GM18861 (cell line): ENCODE results near the gene FCN2.

Experiments used
- ATAC-seq: cut with Tn5 transposase; IDR thresholded peaks from one replicate; pipeline ENCODE4 v1.9.1; 2021; ENCODE audit not compliant: unreplicated experiment

The FCN2 gene

DNA sequence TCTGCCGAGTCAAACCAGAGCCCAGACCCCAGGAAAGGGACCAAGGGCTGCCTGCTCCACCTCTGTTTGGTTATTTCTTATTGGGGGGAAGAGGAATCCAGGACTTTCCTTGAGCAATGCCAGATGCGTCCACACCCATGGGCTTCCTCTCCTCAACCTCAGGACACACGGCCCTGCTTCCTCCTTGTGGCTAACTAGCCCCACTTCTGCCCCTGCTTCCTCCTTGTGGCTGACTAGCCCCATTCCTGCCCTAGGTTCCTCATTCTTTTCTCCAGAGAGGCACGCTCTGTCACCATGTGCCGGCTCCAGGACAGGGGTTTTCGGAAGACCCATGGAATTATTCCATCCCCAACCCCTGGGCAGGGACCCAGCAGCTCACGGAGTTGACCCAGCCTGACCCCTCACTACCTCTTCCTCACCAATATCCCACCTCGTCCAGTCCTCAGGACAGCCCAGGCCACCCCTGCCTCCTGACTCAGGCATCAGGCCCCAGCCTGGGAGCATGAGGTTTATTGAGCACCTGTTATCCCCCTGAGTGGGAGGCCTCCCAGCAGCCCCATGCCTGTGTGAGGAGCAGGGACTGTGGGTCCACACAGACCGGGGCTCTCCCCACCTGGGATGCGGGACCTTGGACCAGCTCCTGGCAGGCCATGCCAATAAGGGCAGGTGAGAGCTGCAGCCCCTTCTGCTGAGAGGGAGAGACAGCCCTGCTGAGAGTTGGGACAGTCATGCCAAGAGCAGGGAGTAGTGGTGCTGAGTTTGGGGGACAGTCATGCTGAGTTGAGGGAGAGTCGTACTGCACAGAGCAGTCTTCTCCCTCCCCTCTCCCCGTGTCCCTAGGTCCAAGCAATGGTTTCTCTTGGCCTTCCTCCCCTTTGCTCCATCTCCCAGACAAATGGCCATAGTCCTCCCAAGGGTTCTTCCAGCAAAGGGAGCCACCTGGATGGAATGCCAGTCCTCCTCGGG, 48.9 kb downstream of the FCN2 start:
- ATAC-seq = peak; percentile 3

DNA sequence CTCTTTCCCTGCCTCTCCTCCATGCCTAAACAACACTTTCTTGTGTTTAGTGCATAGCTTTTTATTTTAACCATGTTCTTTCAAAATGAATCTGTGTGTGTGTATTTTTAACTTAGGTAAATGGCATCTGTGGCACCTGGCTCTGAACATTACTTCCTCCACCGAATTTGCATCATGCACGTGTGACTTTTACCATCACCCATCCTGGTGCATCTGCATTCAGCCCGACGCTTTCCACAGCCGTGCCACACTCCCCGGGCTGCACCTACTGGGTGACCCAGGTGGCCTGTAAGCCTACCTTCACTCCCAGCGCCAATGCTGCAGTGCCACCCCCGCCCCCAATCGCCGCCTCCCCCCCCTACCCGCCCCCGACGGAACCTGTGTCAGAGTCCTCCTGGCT, 49.8 kb downstream of the FCN2 start:
- ATAC-seq = peak; percentile 45

DNA sequence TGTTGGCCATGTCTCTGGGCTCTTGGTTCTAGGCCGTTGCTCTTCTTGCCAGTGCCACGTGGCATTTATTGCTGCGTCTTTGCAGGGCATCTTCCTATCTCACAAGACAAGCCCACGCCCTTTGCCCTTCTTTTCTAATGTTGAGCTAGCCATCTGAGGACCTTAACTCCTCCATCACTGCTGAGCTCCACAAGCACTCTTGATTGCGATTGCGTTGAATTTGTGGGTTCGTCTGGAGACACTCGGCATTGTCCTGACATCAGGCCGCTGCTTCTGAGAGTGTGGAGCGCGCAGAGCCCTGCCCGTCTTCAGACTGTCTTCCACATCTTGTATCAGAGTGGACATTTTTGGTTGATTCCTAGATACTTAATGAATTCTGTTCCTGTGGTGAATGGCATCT, 51.6 kb downstream of the FCN2 start:
- ATAC-seq = no peak

GRCh38 chr9:134932606-134933005, 52.0 kb downstream of the FCN2 start:
- ATAC-seq = no peak

- no peak for ATAC-seq
Observed at GRCh38 chr9:134933076-134933659, 52.6 kb downstream of the FCN2 start.

DNA sequence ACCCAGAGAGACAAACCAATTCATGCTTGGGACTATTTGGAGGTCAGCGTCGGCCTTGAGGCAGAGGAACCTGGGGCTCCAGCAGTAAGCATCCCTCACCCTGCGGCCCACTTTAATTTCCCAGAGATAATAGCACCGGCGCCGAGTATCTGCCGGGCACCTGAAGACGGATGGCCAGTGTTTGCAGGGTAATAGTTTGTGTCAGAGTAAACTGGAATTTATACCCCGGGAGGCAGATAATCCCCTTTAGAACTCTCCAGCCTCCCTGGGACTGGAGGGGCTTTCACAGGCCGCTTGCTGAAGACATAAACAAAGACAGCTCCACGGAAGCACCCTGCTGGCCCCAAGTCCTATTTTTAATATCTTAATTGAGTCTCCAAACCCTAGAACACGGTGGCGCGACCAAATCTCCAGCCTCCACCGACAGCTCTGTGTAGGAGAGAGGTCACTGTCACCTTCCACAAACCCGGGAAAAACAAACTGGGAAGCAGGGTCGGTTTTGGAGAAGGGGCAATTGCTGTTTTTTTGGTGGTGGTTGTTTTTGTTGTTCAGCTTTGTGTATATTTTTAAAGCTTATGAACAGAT, 54.5 kb downstream of the FCN2 start:
- ATAC-seq = no peak

DNA sequence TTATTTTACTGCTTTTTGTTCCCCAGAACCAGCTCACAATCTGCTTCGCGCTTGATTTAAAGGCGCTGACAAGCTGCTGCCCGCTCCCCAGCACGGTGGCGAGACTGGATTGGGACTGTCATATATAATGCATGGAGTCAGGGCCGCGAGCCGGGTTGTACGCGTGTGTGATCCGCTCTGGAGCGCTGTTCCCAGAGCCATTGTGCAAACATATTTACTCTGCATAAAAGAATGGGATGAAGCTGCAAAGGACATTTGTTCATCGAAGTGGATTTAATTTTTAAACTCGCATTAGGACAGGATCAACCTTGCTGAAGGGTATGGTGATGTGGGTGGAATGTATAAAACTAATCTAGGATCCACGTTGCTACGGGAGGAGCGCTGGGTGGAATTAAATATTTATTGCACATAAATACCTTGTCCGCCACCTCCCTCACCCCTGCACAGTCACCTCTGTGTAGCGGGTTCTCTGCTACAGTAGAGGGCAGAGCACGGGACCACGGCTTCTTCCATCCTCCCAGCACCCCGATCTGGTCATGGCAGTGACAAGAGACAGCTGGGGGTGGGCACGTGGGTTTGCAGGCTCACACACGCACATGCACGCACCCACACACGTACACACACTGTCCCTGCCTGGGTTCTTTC, 55.2 kb downstream of the FCN2 start:
- ATAC-seq = no peak

GRCh38 chr9:134936346-134937163, 55.9 kb downstream of the FCN2 start:
- ATAC-seq = no peak
